Measurements from ENCODE around the gene DLG1.

Gene DLG1

DNA sequence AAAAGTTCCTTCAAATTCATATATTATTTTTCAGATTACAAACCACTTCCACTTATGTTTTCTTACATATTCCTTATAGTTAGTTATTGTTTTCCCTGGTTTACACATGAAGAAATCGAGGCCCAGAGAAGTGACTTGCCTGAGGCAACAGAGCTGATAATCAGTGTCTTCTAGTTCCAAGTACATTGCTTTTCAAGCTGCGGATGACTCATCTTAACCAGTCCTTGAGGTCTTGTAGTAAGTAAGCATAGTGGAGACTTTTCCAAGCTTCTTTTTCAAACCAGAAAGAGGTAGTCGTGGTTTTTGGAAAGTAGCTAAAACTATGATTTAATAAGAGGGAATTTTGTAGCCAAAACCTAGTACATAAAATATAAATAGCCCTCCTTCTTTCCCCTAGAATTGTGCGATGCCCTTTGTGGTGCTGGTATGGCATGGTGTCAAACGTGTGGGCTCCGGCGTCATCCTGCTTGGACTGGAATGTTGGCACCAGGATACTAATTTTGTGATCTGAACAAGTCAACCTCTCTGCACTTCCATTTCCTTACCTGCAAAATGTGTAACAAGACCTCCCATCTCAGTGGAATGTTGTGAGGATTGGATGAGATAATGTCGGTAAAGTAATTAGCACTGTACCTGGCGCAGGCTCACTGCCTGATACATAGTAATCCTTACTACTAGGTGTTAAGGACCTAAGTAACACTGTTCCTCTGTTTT lies 19.0 kb upstream of the DLG1 start:
- no peak for DNase-seq

DNA sequence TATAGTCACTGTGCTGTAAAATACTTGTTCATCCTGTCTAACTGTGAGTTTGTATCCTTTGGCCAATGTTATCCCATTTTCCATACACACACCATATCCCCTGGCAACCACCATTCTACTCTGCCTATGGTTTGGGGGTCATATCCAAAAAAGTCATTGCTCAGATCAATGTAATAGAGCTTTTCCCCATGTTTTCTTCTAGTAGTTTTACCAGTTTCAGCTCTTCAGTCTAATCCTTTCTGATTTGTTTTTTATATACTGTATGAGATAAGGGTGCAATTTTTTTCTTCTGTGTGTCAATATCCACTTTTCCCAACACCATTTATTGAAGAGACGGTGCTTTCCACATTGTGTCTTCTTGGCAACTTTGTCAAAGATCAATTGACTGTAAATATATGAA lies 14.0 kb upstream of the DLG1 start:
- no peak for DNase-seq

DNA sequence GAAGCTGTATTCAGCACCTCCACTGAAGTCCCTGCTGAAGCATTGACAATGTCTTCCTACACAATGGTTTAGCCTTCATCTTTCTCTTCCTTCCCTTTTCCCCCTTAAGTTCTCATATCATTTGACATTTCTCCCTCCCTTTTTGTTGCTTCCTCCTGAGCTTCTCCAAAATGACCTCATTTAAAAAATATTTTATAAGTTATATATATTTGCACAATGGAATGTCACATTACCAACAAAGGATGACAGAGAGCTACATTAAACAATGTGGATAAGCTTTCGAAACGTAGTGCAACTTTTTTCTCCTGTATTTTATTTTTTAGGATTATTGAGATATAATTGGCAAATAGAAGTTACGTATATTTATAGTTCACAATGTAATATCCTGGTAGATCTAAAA lies 13.2 kb upstream of the DLG1 start:
- no peak for DNase-seq

DNA sequence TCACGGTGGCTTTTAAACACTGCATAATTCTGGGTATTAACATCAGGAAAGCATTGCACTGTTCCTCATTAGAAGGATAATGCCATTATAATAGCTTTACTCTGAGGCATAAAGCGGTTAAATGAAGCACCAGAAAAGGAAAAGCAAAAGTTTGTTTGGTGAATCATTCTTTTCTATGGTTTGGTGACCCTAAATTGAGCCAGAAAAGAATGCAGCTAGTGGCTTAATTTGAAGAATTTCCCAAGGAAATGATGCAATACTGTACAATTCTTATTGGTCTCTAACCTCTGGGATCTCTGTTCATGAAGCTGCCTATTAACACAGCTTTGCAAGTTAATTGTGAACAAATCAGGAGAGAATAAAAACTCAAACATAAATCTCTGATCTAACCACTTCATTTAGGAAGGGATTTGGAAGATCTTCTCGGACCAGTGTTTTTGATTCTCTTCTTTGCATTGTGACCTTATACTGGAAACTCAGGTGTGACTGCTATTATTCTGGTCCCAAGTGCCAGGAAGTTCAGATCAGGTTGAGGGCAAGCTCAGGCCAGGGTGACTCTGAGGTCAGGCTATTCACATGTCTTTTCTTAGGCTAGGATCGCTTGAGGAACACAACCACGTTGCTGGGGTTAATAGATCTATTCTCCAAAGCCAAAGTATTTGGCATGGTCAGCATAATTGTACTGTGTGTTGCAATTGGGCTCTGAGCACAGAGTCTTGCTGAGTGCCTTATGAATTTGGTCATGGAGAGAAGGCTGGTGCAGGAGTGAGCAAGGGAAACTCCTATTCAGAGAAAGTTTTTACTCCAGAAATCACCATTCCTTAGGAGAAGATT lies 11.3 kb upstream of the DLG1 start:
- DNase-seq: no peak

DNA sequence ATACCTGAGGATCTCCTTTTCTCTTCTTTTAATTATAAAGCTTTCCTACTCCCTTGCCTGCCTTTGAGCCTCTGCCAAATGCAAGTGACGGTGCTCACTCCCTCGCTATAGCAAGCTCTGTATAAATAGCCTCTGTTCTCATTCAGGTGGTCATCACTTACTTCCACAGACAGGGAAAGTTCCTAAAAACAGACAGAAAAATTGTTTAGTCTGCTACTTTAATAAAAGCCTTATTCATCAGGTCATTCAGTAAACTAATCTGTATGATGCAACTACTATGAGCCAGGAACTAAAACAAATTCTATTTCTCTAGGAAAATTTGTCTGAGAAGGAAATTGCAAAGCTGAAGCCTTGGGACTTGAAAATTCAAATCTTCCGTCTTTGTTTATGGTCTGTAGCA lies 10.2 kb upstream of the DLG1 start:
- DNase-seq: no peak

DNA sequence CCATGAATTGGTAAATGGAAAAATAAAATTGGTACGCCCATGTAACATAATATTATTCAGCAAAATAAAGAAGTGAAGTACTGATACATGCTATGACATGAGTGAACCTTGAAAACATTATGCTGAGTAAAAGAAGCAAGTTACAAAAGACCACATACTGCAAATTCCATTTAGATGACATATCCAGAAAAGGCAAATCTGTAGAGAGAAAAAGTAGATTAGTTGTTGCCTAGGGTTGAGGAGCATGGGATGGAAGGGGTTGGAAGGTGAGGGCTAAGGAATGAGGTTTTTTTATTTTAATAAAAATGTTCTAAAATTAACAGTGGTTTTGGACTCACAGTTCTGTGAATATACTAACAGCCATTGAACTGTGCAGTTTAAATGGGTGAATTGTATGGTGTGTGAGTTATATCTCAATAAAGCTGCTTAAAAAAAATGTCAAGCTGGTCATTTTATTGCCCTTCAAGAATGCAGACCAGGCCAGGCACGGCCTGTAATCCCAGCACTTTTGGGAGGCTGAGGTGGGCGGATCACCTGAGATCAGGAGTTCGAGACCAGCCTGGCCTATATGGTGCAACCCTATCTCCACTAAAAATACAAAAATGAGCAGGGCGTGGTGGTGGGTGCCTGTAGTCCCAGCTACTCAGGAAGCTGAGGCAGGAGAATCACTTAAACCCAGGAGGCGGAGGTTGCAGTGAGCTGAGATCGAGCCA lies 8.1 kb upstream of the DLG1 start:
- DNase-seq: no peak

DNA sequence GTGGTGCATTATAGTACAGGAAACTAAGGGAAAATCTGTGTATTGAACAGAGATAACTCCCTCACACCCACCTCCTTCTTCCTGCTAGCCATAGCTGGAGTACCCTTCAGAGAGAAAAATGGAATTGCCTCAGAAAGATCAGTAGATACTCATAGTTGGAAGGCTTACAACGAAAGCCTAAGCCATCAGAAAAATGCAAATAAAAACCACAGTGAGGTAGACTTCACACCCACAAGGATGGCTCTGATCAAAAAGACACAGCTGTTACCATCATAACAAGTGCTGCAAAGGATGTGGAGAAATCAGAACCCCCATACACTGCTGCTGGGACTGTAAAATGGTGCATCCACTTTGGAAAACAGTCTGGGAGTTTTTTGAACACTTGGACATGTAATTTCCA lies 7.4 kb upstream of the DLG1 start:
- DNase-seq: no peak

DNA sequence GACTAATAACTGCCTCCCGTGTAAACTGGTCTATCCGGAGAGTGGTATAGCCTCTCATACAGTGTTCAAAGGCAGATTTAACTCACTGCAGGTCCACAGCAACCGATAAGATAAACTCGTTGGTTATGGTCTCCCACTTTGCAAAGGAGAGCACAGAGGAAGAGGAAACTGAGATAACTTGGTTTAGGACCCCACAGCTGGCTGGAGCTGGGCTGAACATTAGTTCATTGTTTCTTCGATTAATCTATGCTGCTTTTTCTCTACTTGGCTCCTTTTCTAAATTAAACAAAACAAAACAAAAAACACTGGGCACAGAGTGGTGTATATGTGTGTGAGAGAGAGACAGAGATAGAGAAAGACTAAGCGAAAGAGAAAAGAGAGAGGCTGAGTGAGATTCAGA lies 5.0 kb upstream of the DLG1 start:
- peak in 1 of 51 donors; percentile 32 for DNase-seq

DNA sequence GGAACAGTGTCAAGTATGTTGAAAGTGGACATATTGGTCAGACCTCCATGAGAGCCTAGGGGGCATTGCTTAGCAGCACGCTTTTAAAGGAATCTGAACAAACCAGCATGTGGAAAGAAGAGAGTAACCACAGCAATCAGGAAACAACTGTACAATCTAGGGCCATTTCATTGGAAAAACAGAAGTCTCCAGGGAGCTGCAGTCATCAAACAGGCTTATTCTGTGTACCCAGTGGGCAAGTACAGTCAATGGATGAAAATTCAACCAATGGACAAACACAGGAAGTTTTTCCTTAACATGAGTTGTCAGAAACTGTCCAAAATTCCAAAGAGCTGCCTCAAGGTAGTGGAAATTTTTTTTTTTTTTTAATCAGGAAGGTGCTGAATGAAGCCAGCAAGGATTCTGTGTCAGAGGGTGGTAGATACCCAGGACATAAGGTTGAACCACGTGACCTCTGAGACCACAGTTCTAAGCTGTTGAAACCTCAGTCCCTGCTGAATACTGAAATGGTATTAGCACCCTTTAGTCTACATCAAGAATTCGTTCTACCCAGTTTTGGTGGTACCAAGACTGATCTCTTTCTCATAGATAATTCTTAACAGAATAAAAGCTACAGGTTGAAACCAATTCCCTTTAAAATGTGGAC lies 4.4 kb upstream of the DLG1 start:
- no peak for DNase-seq

DNA sequence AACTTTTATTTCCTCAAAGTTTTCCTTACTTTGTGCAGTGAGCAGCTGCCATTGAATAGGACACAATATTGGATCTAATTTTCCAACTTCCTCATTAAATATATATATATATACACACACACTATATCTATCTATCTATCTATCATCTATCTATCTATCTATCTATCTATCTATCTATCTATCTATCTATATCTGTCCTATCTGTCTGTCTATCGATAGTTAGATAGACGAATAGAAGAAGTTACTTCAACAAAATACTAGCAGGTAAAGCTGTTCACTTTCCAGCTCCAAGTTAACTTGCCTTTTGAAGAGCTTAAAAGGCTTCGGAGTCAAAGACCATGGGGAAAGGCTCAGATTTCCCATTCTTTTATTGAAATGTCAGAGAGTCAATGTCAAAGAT lies 3.6 kb upstream of the DLG1 start:
- DNase-seq: no peak

DNA sequence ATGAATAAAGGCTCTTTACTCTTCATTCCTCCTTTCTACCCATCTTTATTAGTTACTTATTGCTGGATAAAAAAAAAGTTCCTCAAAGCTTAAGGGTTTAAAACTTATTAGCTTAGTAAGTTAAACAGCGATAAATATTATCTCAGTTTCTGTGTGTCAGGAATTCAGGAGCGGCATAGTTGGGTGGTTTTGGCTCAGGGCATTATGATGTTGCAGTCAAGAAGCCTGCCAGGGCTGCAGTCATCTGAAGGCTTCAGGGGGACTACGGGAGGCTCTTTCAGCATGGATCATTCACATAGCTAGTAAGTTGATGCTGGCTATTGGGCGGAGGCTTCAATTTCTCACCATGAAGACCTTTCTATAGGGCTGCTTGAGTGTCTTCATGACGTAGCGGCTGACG lies 1.9 kb upstream of the DLG1 start:
- no peak for DNase-seq

DNA sequence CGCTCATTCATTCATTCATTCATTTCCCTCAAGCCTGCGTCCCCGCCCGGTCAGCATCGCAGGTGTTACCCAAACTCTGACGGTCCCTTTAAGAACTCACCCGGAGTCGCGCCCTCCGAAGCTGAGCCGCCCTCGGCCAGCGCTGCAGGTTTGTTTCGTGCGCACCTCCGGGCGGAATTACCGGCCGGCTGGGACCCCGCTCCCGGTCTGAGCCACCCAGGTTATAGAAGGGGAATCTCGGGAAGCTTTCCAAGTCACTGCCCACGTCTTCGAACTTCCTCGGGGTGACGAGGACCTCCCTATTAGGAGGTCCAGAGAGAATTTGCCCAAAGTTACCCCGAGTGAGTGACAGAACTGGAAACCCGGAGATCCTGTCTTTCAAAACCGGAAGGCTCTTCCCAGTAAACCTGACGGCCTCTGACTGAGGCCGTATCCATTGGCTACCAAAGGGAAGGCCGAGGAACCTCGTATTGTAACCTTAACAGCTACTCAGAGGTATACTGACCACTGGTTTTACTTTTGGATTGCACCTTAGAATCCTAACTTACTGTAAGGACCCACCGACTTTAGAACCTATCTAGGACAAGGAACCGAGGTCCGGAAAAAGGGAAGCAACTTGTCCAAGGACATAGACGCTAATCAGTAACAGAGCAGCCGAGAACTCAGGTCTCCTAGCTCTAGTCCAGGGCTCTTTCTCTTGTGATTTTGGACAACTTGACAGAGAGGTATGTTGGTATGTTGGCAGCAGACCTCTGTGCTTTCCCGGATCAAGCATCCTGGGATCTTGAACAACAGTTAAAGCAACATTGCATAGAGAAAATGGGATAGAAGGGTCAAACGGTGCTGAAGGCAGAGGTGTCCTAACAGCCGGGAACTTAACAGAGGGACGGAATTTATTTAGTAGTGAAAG lies 788 bp upstream of the DLG1 start:
- peak in 7 of 51 donors; percentile 4 to 58 (median 13) for DNase-seq

DNA sequence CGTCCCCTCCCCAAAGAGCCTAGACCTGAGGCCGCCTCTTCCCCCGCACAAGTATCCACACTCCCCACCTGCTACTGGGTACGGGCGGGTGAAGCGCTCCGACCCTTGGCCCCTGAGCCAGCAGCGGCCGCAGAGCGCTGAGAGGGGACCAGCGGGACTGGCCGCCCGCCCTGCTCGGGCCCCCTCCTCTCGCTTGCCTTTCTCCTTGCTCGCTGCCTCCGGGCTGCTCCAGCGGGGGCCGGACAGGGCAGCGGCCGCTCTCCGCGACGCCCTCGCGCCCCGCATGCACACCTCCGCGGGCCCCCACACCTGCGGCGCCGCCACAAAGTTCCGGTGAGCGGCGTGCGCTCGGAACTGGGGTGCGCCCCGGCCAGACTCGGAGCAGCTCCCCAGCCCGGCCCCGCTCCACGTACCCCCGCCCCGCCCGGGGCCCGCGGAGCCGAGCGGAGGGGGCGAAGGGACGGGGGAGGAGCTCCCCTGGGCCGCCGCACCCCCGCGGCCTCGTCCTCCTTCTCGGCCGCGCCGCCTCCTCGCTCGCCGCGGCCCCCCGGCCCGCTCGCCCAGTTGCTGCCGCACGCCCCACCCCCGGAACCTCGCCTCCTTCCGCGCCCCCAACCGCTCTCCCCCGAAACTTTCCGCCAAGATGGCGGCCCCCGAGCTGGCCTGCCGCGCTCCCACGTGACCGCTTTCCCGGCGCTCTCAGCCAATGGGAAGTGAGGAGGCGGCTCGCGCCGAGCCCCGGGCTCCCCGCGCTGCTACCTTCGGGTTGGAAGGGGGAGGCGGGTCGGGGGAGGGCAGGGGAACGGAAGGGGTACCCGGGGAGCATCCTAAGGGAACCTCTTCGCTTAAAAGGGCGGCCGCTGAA lies 704 bp downstream of the DLG1 start:
- peak; percentile 38 to 91 (median 77) for DNase-seq

DNA sequence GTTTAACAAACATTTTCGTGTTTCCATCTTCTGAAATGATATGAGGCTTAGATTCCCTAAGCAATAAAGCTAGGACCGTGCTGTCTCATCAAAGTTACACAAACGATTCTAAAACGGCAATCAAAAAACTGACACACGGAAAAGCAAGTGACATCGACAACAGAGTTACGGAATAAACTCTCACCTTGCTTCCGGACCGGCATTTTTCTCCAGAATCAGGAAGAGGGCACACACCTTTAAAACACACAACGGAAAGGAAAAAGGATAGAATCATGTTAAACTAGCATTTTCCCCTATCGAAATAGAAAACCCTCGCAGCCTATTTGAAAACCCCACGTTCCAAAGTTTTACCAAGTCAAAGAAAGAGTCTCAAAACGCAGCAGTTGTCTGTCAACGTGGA lies 1.4 kb downstream of the DLG1 start:
- peak in 1 of 51 donors; percentile 54 for DNase-seq

DNA sequence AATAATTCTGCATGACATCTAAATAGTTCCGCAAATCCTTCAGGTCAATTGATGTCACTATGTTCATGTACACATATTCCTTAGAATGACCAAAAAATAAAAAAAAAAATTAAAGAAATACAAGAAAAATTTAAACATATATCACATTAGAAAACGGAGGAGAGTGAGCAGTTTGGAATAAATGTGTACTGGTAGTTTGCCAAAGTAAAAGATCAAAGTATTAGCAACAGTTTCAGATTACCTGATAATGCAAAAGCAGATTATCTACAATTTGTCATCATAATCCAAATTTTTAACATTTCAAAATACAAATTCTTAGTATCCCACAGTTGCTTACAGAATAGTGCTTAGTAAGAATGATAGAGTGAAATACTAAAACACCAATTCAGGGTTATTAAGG lies 1.9 kb downstream of the DLG1 start:
- DNase-seq: no peak

DNA sequence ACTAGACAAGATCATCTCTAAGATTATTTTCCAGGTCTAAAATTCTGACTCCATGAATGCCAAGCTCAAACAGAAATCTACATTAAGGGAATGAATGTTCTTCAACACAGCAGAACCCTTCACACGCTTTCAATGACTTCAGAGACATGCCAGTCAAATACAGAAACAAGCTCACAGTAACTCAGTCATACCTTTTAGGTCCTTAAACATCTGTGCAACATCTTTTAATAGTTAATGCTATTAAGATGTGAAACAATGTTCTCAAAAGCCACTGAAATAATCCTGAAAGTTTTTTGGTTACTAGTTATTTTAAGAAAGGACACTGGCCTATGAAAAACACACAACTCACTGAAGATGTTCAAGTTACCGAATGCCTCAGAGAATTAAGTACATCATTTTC lies 2.5 kb downstream of the DLG1 start:
- peak in 1 of 51 donors; percentile 49 for DNase-seq

DNA sequence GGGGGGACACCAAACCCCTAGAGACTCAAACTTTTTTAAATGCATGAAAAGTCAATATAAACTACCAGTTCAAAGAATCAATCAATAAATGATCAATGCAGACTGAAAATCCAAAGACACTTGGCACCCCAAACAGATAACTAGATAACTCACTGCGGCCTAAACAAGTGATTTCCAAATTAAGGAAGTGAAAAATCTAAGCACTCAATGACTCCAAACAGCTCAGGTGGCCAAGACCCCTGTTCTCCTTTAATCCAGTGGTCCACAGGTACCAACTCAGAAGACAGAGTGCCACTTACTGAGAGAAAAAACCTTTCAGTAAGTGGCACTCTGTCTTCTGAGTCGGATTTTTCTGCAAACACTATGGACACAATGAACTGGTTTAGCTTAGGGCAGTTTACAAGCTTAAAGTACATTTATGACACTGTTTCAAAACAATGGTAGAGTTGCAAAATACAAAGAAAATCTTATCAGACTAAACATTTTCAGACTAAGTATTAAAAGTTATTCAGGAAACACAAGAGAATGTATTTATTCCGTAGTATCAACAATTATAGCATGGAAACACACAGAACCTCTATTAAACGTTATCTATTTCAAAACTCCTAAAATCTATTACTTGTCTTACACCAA lies 4.7 kb downstream of the DLG1 start:
- no peak for DNase-seq

DNA sequence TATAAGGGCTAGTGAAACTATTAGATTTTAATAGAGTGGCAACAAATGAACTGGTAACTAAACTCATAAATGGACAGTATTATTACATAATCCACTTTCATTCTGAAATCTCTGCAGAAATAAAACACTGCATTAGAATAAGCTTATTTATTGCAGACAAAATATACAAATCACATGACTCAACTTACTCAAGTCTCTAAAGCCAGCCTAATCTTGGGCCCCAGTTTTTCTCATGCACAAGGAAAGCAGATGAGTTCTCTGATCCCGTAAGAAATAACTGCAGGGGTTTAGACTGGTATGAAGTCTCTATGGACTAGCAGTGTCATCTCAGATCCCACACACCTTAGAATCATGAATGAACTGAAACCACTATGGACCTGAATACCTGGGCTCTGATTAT lies 5.8 kb downstream of the DLG1 start:
- DNase-seq: no peak

DNA sequence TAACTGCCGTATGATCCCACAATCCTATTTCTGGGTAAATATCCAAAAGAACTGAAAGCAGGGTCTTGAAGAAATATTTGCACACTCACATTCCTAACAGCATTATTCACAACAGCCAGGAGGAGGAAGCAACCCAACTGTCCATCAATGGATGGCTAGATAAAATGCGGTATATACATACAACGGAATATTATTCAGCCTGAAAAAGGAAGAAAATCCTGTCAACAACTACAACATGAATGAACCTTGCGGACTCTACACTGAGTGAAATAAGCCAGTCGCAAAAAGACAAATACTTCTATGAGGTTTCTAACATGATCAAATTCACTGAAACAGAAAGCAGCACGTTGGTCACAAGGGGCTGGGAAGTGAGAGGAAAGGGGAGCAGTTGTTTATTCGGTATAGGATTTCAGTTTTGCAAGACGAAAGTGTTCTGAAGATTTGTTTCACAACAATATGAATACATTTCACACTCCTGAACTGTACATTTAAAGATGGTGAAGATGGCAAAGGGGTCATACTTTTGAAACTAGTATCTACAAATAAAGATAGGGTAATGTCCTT lies 6.2 kb downstream of the DLG1 start:
- peak in 1 of 51 donors; percentile 10 for DNase-seq
